VCaP (cell line): ENCODE measurements around the gene ACOT7.
"Not testable (repeated sequence)": the region's sequence is repeated elsewhere in the genome, so short reads cannot be mapped to it uniquely, and the experiment has no call there.

ENCODE experiments used
- H3K27ac ChIP-seq: fragments of 450-650 bp; 2 replicates; pipeline ENCODE4 v1.5.1; 2017
- CTCF ChIP-seq: fragments of 450-650 bp; conservative IDR thresholded peaks from 2 replicates; pipeline ENCODE4 v1.5.1; 2017; ENCODE audit warnings: mild to moderate bottlenecking, moderate library complexity

ACOT7 gene

DNA sequence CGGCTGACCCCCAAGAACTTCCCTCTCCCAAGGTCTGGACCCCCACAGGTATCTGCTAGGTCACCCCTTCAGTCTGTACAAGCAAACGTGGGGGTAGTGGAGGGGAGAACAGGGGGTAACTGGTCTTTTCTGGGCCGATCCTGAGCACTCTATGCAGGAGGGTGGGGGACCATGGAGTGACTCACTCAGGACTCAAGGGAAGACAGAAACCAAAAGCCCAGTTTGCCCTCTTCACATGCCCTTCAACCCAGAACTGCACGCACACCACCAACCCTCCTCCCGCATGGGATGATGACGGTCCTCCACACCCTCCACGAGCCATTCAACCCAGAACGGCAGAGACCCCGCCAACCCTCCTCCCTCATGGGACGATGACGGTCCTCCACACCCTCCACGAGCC is 79.1 kb downstream of the ACOT7 start:
- TF ChIP-seq CTCF, result no peak
- no peak overlapping the region for H3K27ac ChIP-seq

GRCh38 chr1:6313393-6314200 is 80.0 kb downstream of the ACOT7 start:
- no peak overlapping the region for H3K27ac ChIP-seq
- no peak for TF ChIP-seq CTCF

GRCh38 chr1:6310116-6310848 is 83.3 kb downstream of the ACOT7 start:
- peak overlapping the region; percentile 19; the same call in 1 of the 2 replicates for H3K27ac ChIP-seq

GRCh38 chr1:6309564-6309963 is 84.0 kb downstream of the ACOT7 start:
- peak overlapping the region; percentile 19; the same call in 1 of the 2 replicates for H3K27ac ChIP-seq
- no peak for TF ChIP-seq CTCF

More at GRCh38 chr1:6310116-6310848, 83.3 kb downstream of the ACOT7 start:
- no peak for TF ChIP-seq CTCF

DNA sequence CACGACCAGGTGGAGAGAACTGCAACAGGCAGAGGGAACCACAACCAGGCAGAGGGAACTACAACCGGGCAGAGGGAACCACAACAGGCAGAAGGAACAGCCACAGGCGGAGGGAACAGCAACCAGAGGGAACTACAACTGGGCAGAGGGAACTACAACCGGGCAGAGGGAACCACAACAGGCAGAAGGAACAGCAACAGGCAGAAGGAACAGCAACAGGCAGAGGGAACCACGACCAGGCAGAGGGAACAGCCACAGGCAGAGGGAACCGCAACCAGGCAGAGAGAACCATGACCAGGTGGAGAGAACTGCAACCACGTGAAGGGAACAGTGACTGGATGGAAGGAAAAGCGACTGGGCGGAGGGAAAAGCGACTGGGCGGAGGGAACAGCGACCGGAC is 85.1 kb downstream of the ACOT7 start:
- TF ChIP-seq CTCF, result no peak

GRCh38 chr1:6307682-6308081 is 85.9 kb downstream of the ACOT7 start:
- H3K27ac ChIP-seq, result not testable (repeated sequence)

More for the DNA sequence above, 85.1 kb downstream of the ACOT7 start:
- no peak overlapping the region for H3K27ac ChIP-seq

- TF ChIP-seq CTCF, result no peak
- no peak overlapping the region for H3K27ac ChIP-seq
Measured at GRCh38 chr1:6307099-6307498, 86.5 kb downstream of the ACOT7 start.
